ENCODE measurements around the gene GPR132.
"Not testable (repeated sequence)": the region's sequence is repeated elsewhere in the genome, so short reads cannot be mapped to it uniquely, and the experiment has no call there.

The GPR132 gene

GRCh38 chr14:105045710-105046326 is 19.4 kb downstream of the GPR132 start:
- DNase-seq (ENCODE audit: low read depth in 1 of 2, low spot score in 1 of 2): peak; percentile 91 to 93

- DNase-seq (ENCODE audit: low read depth in 1 of 2, low spot score in 1 of 2): no peak
These were observed 21.6 kb downstream of the GPR132 start for GRCh38 chr14:105043641-105044040.

- no peak for DNase-seq (ENCODE audit: low read depth in 1 of 2, low spot score in 1 of 2)
These were observed 22.4 kb downstream of the GPR132 start for GRCh38 chr14:105042813-105043212.

- DNase-seq (ENCODE audit: low read depth in 1 of 2, low spot score in 1 of 2): no peak
These were observed 23.1 kb downstream of the GPR132 start for GRCh38 chr14:105041841-105042765.

GRCh38 chr14:105039458-105040205 is 25.6 kb downstream of the GPR132 start:
- no peak for DNase-seq (ENCODE audit: low read depth in 1 of 2, low spot score in 1 of 2)

- not testable (repeated sequence) for DNase-seq (ENCODE audit: low read depth in 1 of 2, low spot score in 1 of 2)
These were observed 29.6 kb downstream of the GPR132 start for GRCh38 chr14:105035616-105036015.

GRCh38 chr14:105034315-105035039 is 30.8 kb downstream of the GPR132 start:
- DNase-seq (ENCODE audit: low read depth in 1 of 2, low spot score in 1 of 2): no peak

- not testable (repeated sequence) for DNase-seq (ENCODE audit: low read depth in 1 of 2, low spot score in 1 of 2)
These were observed 31.8 kb downstream of the GPR132 start for GRCh38 chr14:105033412-105033900.

- DNase-seq (ENCODE audit: low read depth in 1 of 2, low spot score in 1 of 2): not testable (repeated sequence)
These were observed 32.8 kb downstream of the GPR132 start for GRCh38 chr14:105032451-105032901.

GRCh38 chr14:105030836-105031396 is 34.3 kb downstream of the GPR132 start:
- no peak for DNase-seq (ENCODE audit: low read depth in 1 of 2, low spot score in 1 of 2)

- DNase-seq (ENCODE audit: low read depth in 1 of 2, low spot score in 1 of 2): no peak
These were observed 35.0 kb downstream of the GPR132 start for GRCh38 chr14:105030194-105030593.

GRCh38 chr14:105029402-105029801 is 35.8 kb downstream of the GPR132 start:
- DNase-seq (ENCODE audit: low read depth in 1 of 2, low spot score in 1 of 2): no peak

- DNase-seq (ENCODE audit: low read depth in 1 of 2, low spot score in 1 of 2): no peak
These were observed 36.8 kb downstream of the GPR132 start for GRCh38 chr14:105028251-105028927.

GRCh38 chr14:105027718-105028117 is 37.5 kb downstream of the GPR132 start:
- DNase-seq (ENCODE audit: low read depth in 1 of 2, low spot score in 1 of 2): not testable (repeated sequence)

- DNase-seq (ENCODE audit: low read depth in 1 of 2, low spot score in 1 of 2): no peak
These were observed 38.2 kb downstream of the GPR132 start for GRCh38 chr14:105026802-105027563.

- no peak for DNase-seq (ENCODE audit: low read depth in 1 of 2, low spot score in 1 of 2)
These were observed 39.0 kb downstream of the GPR132 start for GRCh38 chr14:105026033-105026785.

- DNase-seq (ENCODE audit: low read depth in 1 of 2, low spot score in 1 of 2): no peak
These were observed 39.8 kb downstream of the GPR132 start for GRCh38 chr14:105025429-105025828.

GRCh38 chr14:105023791-105024480 is 41.3 kb downstream of the GPR132 start:
- no peak for DNase-seq (ENCODE audit: low read depth in 1 of 2, low spot score in 1 of 2)

Data from activated CD4-positive, alpha-beta T cell treated with anti-CD3 and anti-CD28 coated beads, Interleukin-2, amount 50 U/mL, for 24 hours (primary cell).